Measurements from ENCODE around the gene FAHD2B.
"Not testable (repeated sequence)": the region's sequence is repeated elsewhere in the genome, so short reads cannot be mapped to it uniquely, and the experiment has no call there.

FAHD2B gene

GRCh38 chr2:97095661-97096060, 979 bp upstream of the FAHD2B start:
- peaks cover 8% of the 10 kb centered on the region for H3K9me3 Mint-ChIP-seq
- TF ChIP-seq, protein P1, sequence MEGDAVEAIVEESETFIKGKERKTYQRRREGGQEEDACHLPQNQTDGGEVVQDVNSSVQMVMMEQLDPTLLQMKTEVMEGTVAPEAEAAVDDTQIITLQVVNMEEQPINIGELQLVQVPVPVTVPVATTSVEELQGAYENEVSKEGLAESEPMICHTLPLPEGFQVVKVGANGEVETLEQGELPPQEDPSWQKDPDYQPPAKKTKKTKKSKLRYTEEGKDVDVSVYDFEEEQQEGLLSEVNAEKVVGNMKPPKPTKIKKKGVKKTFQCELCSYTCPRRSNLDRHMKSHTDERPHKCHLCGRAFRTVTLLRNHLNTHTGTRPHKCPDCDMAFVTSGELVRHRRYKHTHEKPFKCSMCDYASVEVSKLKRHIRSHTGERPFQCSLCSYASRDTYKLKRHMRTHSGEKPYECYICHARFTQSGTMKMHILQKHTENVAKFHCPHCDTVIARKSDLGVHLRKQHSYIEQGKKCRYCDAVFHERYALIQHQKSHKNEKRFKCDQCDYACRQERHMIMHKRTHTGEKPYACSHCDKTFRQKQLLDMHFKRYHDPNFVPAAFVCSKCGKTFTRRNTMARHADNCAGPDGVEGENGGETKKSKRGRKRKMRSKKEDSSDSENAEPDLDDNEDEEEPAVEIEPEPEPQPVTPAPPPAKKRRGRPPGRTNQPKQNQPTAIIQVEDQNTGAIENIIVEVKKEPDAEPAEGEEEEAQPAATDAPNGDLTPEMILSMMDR (IDR thresholded peaks at IDR 0.05; ENCODE audit: unreplicated experiment in 3 of 3) = no peak
- H3K36me3 Mint-ChIP-seq (ENCODE audit: low read depth) = no peaks in the 10 kb centered on the region
- peak overlapping the region in 1 of 3 experiments; percentile 38 for H3K27ac Mint-ChIP-seq
- peaks cover 8% of the 10 kb centered on the region for H3K4me1 Mint-ChIP-seq
- peak overlapping the region; percentile 82 to 87 (median 86) for H3K4me3 Mint-ChIP-seq
- H3K27me3 Mint-ChIP-seq (ENCODE audit: low read depth) = no peaks in the 10 kb centered on the region

DNA sequence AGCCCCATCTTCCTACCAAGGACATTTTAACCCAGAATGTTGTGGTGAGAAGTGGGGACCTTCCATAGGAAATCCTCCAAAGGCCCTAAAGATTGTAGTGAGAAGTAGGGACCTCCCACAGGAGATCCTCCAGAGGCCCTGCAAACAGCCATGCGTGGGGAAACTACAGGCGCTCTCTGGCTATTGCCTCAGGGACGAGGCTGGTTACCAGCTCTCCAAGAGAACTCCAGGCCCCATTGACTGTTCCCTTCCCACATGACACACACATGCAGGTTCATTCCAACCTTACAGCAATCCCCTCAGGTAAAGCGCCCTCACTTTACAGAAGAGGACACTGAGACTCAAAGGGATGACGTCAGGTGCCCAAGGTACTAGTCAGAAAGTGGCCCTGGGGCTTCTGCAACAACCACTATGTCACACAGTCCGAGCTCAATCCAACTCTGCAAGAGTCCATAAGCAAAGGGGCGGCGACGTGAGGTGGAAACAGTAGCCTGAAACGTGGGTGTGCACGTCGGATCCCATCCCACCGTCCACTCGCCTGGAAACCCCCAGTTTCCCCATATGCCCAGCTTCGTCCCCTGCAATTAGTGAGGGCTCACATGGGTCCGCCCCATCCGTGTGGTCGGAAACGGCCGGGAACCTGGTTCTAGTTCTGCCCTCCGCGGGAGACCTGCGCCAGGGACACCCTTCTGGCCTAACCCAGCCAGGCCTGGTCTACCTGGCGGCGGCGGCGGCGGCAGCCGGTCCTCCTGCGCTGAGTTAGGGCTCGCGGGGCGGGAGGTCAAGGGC, 505 bp downstream of the FAHD2B start:
- H3K4me3 Mint-ChIP-seq = peak overlapping the region; percentile 42 to 73 (median 51)
- H3K27ac Mint-ChIP-seq; H3K36me3 Mint-ChIP-seq (ENCODE audit: low read depth); H3K4me1 Mint-ChIP-seq; H3K9me3 Mint-ChIP-seq; H3K27me3 Mint-ChIP-seq (ENCODE audit: low read depth): not testable (repeated sequence)

GRCh38 chr2:97092946-97093345, 1.7 kb downstream of the FAHD2B start:
- H3K4me3 Mint-ChIP-seq = peak overlapping the region in 2 of 3 experiments; percentile 56 to 59
- H3K27ac Mint-ChIP-seq; H3K4me1 Mint-ChIP-seq; H3K36me3 Mint-ChIP-seq (ENCODE audit: low read depth); H3K9me3 Mint-ChIP-seq; H3K27me3 Mint-ChIP-seq (ENCODE audit: low read depth): not testable (repeated sequence)

DNA sequence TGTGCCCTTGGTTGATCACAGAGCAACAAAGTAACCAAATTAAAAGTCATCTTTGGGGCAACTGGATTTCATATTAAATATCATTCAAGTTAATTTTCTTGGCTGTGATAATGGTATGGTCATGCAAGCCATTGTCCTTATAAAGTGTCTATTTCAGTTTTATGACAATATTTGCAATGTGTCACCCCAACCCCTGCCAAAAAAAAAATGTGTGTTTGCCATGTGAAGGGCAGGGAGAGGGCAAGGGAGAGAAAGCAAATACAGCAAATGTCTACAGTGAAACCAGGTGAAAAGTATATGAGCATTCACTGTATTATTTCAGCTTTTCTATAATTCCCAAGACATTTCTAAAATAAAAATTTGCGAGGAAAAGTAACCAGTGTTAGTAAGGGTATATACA, 6.0 kb downstream of the FAHD2B start:
- not testable (repeated sequence) for H3K27me3 Mint-ChIP-seq (ENCODE audit: low read depth); H3K27ac Mint-ChIP-seq; H3K36me3 Mint-ChIP-seq (ENCODE audit: low read depth); H3K4me1 Mint-ChIP-seq; H3K4me3 Mint-ChIP-seq; H3K9me3 Mint-ChIP-seq

- not testable (repeated sequence) for H3K9me3 Mint-ChIP-seq; H3K4me1 Mint-ChIP-seq; H3K4me3 Mint-ChIP-seq; H3K36me3 Mint-ChIP-seq (ENCODE audit: low read depth); H3K27me3 Mint-ChIP-seq (ENCODE audit: low read depth); H3K27ac Mint-ChIP-seq
Measured at GRCh38 chr2:97085093-97085492, 9.6 kb downstream of the FAHD2B start.

- H3K27ac Mint-ChIP-seq; H3K36me3 Mint-ChIP-seq (ENCODE audit: low read depth); H3K4me1 Mint-ChIP-seq; H3K4me3 Mint-ChIP-seq; H3K27me3 Mint-ChIP-seq (ENCODE audit: low read depth); H3K9me3 Mint-ChIP-seq: not testable (repeated sequence)
Measured at GRCh38 chr2:97083516-97083915, 11.2 kb downstream of the FAHD2B start.

DNA sequence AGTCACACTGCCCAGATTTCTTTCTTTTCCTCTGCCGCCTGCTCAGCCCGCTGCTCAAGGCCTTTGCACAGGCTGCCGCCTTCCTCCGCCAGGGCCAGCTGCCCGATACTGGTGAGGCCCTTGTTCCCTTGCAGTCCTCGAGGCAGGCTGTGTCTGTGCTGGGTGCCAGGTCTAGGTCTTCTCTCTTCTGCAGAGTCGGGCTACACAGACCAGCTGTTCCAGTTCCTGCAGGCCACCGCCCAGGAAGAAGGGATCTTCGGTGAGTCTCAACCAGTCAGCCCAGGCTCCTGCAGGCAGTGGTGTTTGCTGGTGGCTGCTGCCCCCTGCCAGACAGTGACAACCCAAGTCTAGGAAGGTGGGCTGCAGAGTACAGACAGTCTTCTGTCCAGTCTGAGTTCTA, 12.5 kb downstream of the FAHD2B start:
- not testable (repeated sequence) for H3K27me3 Mint-ChIP-seq (ENCODE audit: low read depth); H3K27ac Mint-ChIP-seq; H3K4me1 Mint-ChIP-seq; H3K4me3 Mint-ChIP-seq; H3K9me3 Mint-ChIP-seq; H3K36me3 Mint-ChIP-seq (ENCODE audit: low read depth)

GRCh38 chr2:97080855-97081254, 13.8 kb downstream of the FAHD2B start:
- H3K36me3 Mint-ChIP-seq (ENCODE audit: low read depth); H3K27me3 Mint-ChIP-seq (ENCODE audit: low read depth); H3K27ac Mint-ChIP-seq; H3K4me3 Mint-ChIP-seq; H3K9me3 Mint-ChIP-seq; H3K4me1 Mint-ChIP-seq: not testable (repeated sequence)

- not testable (repeated sequence) for H3K4me1 Mint-ChIP-seq; H3K27me3 Mint-ChIP-seq (ENCODE audit: low read depth); H3K4me3 Mint-ChIP-seq; H3K27ac Mint-ChIP-seq; H3K9me3 Mint-ChIP-seq; H3K36me3 Mint-ChIP-seq (ENCODE audit: low read depth)
Measured at GRCh38 chr2:97077213-97077612, 17.5 kb downstream of the FAHD2B start.

- H3K36me3 Mint-ChIP-seq (ENCODE audit: low read depth); H3K4me1 Mint-ChIP-seq; H3K9me3 Mint-ChIP-seq; H3K27ac Mint-ChIP-seq; H3K27me3 Mint-ChIP-seq (ENCODE audit: low read depth); H3K4me3 Mint-ChIP-seq: not testable (repeated sequence)
Measured at GRCh38 chr2:97070915-97071314, 23.8 kb downstream of the FAHD2B start.

DNA sequence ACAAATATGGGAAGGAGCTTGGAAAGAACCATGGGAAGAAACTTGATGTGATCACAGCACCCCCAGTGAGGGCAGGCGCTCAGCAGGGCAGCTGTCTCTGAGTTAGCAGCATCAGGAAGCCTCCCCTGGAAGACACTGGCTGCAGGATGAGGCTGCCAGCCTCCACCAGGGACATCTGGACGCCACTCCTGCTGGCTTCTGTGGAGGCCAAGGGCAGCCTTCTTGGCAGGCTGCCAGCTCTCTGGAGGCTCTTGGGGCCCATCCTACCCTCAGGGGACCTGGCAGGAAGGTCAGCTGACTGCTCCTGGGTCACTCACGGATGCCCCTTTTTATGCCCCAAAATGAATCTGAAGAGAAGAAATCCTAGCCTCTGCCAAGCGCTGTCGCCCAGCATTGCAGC, 26.0 kb downstream of the FAHD2B start:
- not testable (repeated sequence) for H3K4me3 Mint-ChIP-seq; H3K27me3 Mint-ChIP-seq (ENCODE audit: low read depth); H3K4me1 Mint-ChIP-seq; H3K36me3 Mint-ChIP-seq (ENCODE audit: low read depth); H3K9me3 Mint-ChIP-seq; H3K27ac Mint-ChIP-seq

Data from nephron (organoid).